GM18951 (cell line): ENCODE data around the gene ELP1.
"Not testable (repeated sequence)": the region's sequence is repeated elsewhere in the genome, so short reads cannot be mapped to it uniquely, and the experiment has no call there.

Experiments
- POLR2A ChIP-seq: IDR thresholded peaks from 4 replicates; pipeline ENCODE4 v1.6.1; 2011; ENCODE audit warnings: mild to moderate bottlenecking; ENCODE audit not compliant: insufficient read length, insufficient read depth; ENCODE audit errors: extremely low read depth
- in situ Hi-C: fragments of 300-500 bp; cut with MboI; formaldehyde crosslinking; loops from one replicate; pipeline ENCODE4 v1.12.0; 2022; ENCODE audit warnings: low sequenced_read_pairs, mixed read lengths, inconsistent platforms; ENCODE audit not compliant: unreplicated experiment

ELP1 gene

DNA sequence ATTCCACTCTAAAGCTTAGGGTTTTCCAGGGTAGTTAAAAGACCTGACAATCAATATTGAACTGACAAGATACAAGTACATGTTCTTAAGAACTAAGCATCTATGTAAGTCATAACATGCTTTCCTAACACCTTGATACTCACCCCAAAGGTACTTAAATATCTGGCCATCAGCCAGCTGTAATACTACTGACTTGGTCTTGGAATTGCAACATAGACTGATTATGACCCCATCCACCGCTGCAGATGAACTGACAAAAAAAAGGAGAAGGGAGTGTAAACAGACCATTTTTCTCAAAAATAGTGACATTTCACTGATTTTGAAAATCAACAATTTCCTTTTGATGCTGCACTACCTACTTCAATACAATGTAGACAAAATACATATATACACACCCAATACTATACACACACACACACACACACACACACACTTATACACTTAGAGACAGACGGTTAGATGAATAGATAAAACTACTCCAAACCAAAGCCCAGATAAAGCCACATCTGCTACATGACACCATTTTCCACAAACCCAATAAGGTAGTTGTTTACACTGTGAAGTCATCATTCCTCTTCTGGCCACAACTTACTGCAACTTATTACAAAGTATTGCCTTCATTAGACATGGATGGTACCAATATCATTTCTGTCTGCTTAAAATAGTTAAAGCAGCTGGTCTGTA, 30.4 kb downstream of the ELP1 start:
- in situ Hi-C loops: no loop called here
- TF ChIP-seq POLR2A: no peak

DNA sequence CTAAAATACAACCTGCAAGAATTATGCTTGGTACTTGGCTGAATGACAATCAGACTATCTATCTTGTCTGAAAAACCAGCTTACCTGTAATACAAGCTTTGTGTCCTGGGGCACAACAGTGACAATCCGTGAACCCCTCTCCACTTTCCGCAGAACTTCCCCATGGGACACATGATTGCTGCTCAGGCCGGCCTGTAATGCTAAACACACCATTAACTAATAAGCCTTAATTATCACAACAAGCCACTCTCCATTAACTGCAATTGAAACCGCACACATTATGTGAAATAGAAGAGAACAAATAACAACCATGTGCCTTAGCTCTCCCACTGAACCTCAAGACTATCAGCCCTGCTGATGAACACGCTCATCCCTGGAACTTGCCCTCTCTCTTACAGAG, 33.7 kb downstream of the ELP1 start:
- in situ Hi-C loops: no loop called here
- TF ChIP-seq POLR2A: no peak

DNA sequence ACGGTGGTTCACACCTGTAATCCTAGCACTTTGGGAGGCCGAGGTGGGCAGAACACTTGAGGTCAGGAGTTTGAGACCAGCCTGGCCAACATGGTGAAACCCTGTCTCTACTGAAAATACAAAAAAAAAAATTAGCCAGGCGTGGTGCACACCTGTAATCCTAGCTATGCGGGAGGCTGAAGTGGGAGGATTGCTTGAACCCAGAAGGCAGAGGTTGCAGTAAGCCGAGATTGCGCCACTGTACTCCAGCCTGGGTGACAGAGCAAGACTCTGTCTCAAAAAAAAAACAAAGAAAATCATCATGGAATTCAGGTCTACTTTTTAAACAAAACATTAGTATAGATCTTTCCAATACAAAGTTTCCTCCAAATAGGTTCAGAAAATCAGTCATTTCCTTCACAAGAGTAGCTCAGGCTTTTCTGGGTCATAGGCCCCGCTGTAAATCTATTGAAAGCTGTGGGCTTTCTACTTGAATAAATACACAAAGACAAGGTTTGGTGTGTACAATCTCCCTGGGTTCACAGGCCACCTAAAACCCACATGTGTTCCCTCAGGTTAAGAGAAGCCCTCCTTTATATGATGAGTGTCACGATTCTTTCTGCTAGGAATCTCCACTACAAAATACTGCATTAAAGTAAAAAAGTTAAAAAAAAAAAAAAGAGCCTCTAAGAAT, 34.8 kb downstream of the ELP1 start:
- in situ Hi-C loops: not testable (repeated sequence)

GRCh38 chr9:108897324-108898096, 36.4 kb downstream of the ELP1 start:
- no peak for TF ChIP-seq POLR2A
- in situ Hi-C loops: no loop called here

GRCh38 chr9:108894225-108894997, 39.5 kb downstream of the ELP1 start:
- in situ Hi-C loops: no loop called here
- no peak for TF ChIP-seq POLR2A

GRCh38 chr9:108889649-108890067, 44.3 kb downstream of the ELP1 start:
- no peak for TF ChIP-seq POLR2A
- in situ Hi-C loops: no loop called here

GRCh38 chr9:108886594-108887271, 47.2 kb downstream of the ELP1 start:
- in situ Hi-C loops: not testable (repeated sequence)

DNA sequence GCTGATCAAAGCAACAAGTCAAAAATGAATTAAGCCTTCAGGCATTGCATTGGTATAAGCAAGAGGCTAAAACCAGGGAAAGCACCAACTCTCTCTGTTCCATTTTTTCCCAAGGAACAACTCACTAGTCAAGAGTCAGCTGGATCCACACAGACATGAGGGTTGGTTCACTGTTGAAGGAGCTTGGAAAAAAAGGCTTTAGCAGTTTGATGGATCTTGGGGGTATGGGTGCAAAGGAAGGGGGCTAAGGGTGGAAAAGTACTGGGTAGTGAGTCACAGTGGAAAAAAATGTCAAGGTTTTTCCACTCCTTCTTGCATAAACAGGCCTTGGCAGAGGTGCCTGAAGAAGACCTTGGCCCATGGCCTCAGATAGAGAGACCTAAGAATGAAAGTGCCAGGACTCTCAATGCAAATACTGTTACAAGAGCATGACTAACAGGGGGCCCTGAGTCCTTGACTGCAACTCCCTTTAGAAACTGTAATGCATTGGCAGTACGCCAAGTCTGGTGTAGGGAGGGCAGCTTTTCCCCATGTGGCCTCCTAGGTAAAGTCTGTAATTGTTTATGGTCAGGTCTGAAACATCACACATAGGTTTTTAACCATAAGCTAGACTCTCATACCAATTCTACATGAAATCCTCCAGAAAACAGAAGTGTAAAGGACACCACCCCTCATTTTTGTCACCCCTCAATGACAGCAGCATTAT, 48.1 kb downstream of the ELP1 start:
- TF ChIP-seq POLR2A: no peak
- in situ Hi-C loops: no loop called here

DNA sequence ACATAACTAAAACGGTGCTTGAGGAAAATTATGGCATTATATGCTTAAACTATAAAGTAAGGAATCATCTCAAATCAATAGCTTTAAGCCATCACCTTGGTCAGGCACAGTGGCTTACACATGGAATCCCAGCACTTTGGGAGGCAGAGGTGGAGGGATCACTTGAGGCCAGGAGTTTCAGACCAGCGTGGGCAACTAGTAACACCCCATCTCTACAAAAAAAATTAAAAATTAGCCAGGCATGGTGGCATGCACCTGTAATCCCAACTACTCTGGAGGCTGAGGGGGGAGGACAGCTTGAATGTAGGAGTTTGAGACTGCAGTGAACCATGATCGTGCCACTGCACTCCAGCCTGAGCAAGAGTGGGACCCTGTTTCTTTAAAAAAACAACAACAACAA, 49.2 kb downstream of the ELP1 start:
- TF ChIP-seq POLR2A: no peak
- in situ Hi-C loops: no loop called here

- no peak for TF ChIP-seq POLR2A
Measured at GRCh38 chr9:108883085-108883484, 50.8 kb downstream of the ELP1 start.

DNA sequence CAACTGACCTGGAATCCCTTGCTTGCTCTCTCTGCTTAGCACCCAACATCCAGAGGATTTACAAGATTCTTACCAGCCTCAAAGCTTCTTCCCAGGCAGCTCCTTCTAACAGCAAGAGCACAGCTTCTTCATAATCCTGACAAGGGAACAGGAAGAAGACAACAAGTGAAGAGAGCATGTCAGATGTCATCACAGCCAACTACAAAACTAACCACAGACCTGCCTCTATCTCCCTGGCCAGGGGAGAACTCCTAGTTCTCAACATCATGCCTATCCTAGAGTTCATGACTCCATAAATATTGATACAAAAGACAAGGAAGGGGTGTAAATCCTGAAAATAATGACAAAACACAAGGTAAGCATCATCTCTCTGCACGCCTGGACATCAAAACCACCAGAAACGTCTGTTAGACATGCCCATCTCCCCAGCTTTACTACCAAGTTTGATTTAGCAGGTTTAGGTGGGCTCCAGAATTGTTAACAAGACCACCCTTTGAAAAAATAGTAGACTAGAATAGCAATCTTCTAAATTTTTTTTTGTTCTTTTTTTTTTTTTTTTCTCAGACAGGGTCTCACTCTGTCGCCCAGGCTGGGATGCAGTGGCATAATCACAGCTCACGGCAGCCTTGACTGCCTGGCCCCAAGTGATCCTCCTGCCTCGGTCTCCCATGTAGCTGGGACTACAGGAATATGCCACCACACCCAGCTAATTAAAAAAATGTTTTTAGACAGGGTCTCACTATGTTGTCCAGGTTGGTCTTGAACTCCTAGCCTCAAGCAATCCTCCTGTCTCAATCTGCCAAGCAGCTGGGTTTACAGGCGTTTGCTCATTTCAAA, 51.7 kb downstream of the ELP1 start:
- no peak for TF ChIP-seq POLR2A
- in situ Hi-C loops: no loop called here

More at GRCh38 chr9:108883085-108883484, 50.8 kb downstream of the ELP1 start:
- in situ Hi-C loops: no loop called here

GRCh38 chr9:108880738-108881316, 53.1 kb downstream of the ELP1 start:
- TF ChIP-seq POLR2A: no peak
- in situ Hi-C loops: no loop called here
